Sigmoid colon (tissue), 4 donors: ENCODE data around the gene NNT.

Source experiments
- EP300 ChIP-seq, 4 donors: sonication (generic); formaldehyde crosslinking; IDR thresholded peaks; one replicate each; pipeline ENCODE4 v1.6.1; 2017; ENCODE audit warnings: antibody characterized with exemption in 4 of 4
- POLR2A ChIP-seq, 2 donors: fragments of 450-650 bp; IDR thresholded peaks; one replicate each; pipeline ENCODE4 v1.6.1; 2016; ENCODE audit warnings: antibody characterized with exemption in 2 of 2, mild to moderate bottlenecking in 2 of 2, moderate library complexity in 2 of 2
- POLR2AphosphoS5 ChIP-seq, 4 donors: sonication (generic); formaldehyde crosslinking; IDR thresholded peaks; one replicate each; pipeline ENCODE4 v1.6.1; 2017; ENCODE audit warnings: antibody characterized with exemption in 4 of 4
- TF ChIP-seq, protein P1 (sequence below), 4 experiments: fragments of 450-650 bp in 3 of 4; fragments of 200-600 bp in 1 of 4; IDR thresholded peaks; one replicate each; pipeline ENCODE4 v1.5.1; 2016 to 2019; ENCODE audit warnings: antibody characterized with exemption in 4 of 4, mild to moderate bottlenecking in 3 of 4, moderate library complexity in 2 of 4

DNA sequence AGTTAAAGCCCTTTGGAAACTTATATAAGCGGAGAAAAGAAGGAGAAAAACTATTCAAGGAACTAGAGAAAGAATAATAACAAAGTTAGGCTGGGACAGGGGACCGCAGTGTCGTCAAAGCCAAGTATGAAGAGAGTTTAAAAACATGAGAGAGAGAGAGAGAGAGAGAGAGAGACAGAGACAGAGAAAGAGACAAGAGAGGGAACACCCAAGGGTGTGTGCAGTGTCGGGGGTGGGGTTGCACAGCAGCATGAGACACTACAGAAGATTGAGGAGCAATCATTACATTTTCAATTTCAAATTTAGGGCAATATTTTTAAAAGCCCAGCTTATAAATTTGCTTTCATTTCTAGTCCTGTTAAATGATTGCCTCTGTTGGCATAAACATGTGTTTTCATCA, 74.3 kb downstream of the NNT start:
- TF ChIP-seq POLR2A (IDR thresholded peaks at IDR 0.05) = no peak
- TF ChIP-seq POLR2AphosphoS5 (IDR thresholded peaks at IDR 0.05) = no peak
- TF ChIP-seq, protein P1, sequence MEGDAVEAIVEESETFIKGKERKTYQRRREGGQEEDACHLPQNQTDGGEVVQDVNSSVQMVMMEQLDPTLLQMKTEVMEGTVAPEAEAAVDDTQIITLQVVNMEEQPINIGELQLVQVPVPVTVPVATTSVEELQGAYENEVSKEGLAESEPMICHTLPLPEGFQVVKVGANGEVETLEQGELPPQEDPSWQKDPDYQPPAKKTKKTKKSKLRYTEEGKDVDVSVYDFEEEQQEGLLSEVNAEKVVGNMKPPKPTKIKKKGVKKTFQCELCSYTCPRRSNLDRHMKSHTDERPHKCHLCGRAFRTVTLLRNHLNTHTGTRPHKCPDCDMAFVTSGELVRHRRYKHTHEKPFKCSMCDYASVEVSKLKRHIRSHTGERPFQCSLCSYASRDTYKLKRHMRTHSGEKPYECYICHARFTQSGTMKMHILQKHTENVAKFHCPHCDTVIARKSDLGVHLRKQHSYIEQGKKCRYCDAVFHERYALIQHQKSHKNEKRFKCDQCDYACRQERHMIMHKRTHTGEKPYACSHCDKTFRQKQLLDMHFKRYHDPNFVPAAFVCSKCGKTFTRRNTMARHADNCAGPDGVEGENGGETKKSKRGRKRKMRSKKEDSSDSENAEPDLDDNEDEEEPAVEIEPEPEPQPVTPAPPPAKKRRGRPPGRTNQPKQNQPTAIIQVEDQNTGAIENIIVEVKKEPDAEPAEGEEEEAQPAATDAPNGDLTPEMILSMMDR (IDR thresholded peaks at IDR 0.05) = no peak
- no peak for TF ChIP-seq EP300 (IDR thresholded peaks at IDR 0.05)
